CD4-positive, alpha-beta T cell (primary cell): ENCODE data around the gene MYL3. TPM values are rescaled to one million over a fixed set of nuclear protein-coding genes. Genes with fewer than 3 reads are reported as not detected.

Source experiments
- ATAC-seq: fragments of 200-7000 bp; cut with Tn5 transposase; one replicate; pipeline ENCODE4 v1.10.0; 2022; ENCODE audit warnings: mild to moderate bottlenecking; ENCODE audit not compliant: poor library complexity
- CTCF ChIA-PET: fragments of 350-600 bp; sonication (Branson Sonifier 250); formaldehyde crosslinking; loops from one replicate; lab custom pipeline; 2021; ENCODE audit warnings: antibody characterized with exemption, inconsistent platforms; lab: Charles Lee
- POLR2A ChIA-PET: fragments of 350-600 bp; sonication (Branson Sonifier 250); formaldehyde crosslinking; loops from one replicate; lab custom pipeline; 2021; ENCODE audit warnings: antibody characterized with exemption, inconsistent platforms; lab: Charles Lee
- DNase-seq, 14 experiments: peaks; one replicate each; pipeline ENCODE4 v3.0.0-alpha.2; 2013 to 2020; ENCODE audit warnings: mixed read lengths in 2 of 14
- H3K27ac ChIP-seq, 2 donors: one replicate each; pipeline versions ENCODE4 v1.5.1 to v1.7.0; 2013; ENCODE audit warnings: low read length in 2 of 2, low read depth in 1 of 2, mild to moderate bottlenecking in 1 of 2
- H3K27me3 ChIP-seq, 2 experiments: 1 replicate in 1 of 2; 2 replicates in 1 of 2; pipeline versions ENCODE4 v1.6.1 to v1.7.0; 2013; ENCODE audit warnings: low read length in 2 of 2, control low read depth in 1 of 2, mild to moderate bottlenecking in 1 of 2, moderate library complexity in 1 of 2; ENCODE audit not compliant: insufficient read depth in 2 of 2, control insufficient read depth in 1 of 2
- H3K36me3 ChIP-seq: one replicate; pipeline ENCODE4 v1.6.1; 2013; ENCODE audit warnings: low read length, control low read depth; ENCODE audit not compliant: insufficient read depth
- H3K4me1 ChIP-seq: one replicate; pipeline ENCODE4 v1.6.1; 2013; ENCODE audit warnings: low read length, control low read depth; ENCODE audit not compliant: insufficient read depth
- H3K4me3 ChIP-seq: one replicate; pipeline ENCODE4 v1.5.1; 2013; ENCODE audit warnings: mild to moderate bottlenecking, low read length, moderate library complexity
- H3K9me3 ChIP-seq, 2 experiments: 1 replicate in 1 of 2; 2 replicates in 1 of 2; pipeline versions ENCODE4 v1.6.1 to v1.7.0; 2013; ENCODE audit warnings: low read length in 2 of 2, mild to moderate bottlenecking in 2 of 2, control low read depth in 1 of 2, moderate library complexity in 1 of 2; ENCODE audit not compliant: control insufficient read depth in 1 of 2, insufficient read depth in 1 of 2
- H3K27ac Mint-ChIP-seq: one replicate; pipeline ENCODE4 v1.8.0; 2020; ENCODE audit warnings: mixed read lengths
- H3K27me3 Mint-ChIP-seq: one replicate; pipeline ENCODE4 v1.8.0; 2021; ENCODE audit warnings: mixed read lengths
- H3K36me3 Mint-ChIP-seq: one replicate; pipeline ENCODE4 v1.8.0; 2021; ENCODE audit warnings: low read depth, mixed read lengths
- H3K4me1 Mint-ChIP-seq: one replicate; pipeline ENCODE4 v1.8.0; 2021; ENCODE audit warnings: low read depth, mixed read lengths
- H3K4me3 Mint-ChIP-seq: one replicate; pipeline ENCODE4 v1.8.0; 2020; ENCODE audit warnings: mild to moderate bottlenecking, mixed read lengths
- H3K9me3 Mint-ChIP-seq: one replicate; pipeline ENCODE4 v1.8.0; 2020; ENCODE audit warnings: mixed read lengths
- CTCF ChIP-seq: fragments of 200-600 bp; IDR thresholded peaks from one replicate; pipeline ENCODE4 v1.8.0; 2022; ENCODE audit warnings: antibody characterized with exemption, mild to moderate bottlenecking
- intact Hi-C, 2 experiments: fragments of 100-400 bp; cut with DNase I in 1 of 2; cut with micrococcal nuclease in 1 of 2; formaldehyde crosslinking; loops; one replicate each; pipeline versions ENCODE4 v1.15.1 to v1.9.0; 2023 to 2025; cut with DNase I, micrococcal nuclease
- total RNA-seq, 174 experiments: library from RNA in 2 of 174; stranded (reverse) in 2 of 174; gene quantifications; one replicate each; pipeline ENCODE4 v1.2.3 and lab custom pipeline; 2021 to 2026

Gene MYL3
- total RNA-seq, 2 experiments from 2014 or later: not detected

DNA sequence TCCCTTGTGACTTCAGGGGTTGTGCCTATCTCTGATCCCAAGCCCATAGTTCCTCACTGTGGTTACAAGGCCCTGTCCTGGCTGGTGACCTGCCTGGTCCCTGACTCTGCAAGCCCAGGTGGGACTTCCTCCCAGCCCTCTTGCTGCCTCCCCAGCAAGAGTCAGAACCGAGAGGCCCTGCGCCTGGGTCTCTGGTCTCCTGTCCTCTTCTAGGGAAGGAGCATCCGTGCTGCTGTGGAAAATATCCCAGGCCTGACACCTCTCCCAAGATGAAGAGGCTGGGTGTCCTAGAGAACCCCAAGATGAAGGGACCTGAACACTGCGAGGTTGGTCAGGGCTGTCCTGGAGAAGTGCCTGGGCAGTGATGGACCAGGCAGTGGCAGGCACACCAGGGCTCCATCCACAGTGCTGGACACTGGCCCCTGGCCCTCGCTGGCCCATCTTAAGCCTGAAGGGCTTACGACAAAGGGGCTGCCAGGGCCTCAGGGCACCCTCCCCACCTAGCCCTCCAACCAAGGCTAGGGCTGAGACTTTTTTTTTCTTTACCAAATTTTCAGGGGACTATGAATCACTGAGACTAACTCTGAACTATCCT lies 47.0 kb upstream of the MYL3 start:
- Mint-ChIP-seq H3K4me3 (no peak overlapping the region), H3K9me3 (no peaks in the 10 kb centered on the region), H3K4me1 (peaks cover 20% of the 10 kb centered on the region), H3K36me3 (peaks cover 3% of the 10 kb centered on the region), H3K27ac (no peak overlapping the region), H3K27me3 (no peaks in the 10 kb centered on the region)
- no peak for ATAC-seq
- CTCF ChIA-PET: interaction anchor here (0.6 to 1.9 kb wide), 16 partner anchors 9 to 422 kb away, joined by 3 to 8 read pairs (median 4); partner anchors contain the start of gene ALS2CL
- Histone ChIP-seq H3K27me3 (no peaks in the 10 kb centered on the region), H3K27ac (no peak overlapping the region), H3K4me3 (no peak overlapping the region), H3K9me3 (no peaks in the 10 kb centered on the region), H3K4me1 (peaks cover 21% of the 10 kb centered on the region), H3K36me3 (no peaks in the 10 kb centered on the region)
- POLR2A ChIA-PET: no interaction called here
- no peak for TF ChIP-seq CTCF
- no peak for DNase-seq
- intact Hi-C loops: no loop called here

DNA sequence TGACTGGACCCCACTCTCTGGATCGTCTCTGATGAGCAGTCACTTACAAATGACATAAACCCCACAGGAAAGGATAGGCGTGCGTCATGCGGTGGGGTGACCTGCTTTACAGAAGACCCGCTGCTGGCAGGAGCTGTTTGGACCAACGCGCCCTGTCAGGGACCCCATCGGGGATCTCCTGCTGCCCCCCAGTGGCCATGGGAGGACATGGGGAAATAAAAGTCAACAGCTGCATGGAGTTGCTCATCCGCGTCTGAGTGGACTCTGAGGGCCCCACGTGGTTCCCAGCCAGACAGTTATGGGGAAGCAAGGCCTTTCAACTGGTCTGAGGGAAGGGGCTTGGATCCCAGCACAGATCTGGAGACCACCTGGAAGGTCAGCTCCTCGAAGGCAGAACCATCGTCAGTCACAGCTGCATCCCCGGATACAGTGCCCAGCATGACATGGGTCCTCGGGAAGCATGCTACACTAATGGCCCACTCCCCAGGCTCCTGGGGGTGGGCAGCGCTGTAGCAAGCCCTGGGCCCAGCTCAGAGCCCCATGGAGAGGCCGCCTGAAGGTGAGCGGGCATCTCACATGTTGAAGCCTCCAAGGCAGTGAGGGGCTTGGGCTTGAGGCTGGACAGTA lies 46.4 kb upstream of the MYL3 start:
- POLR2A ChIA-PET: no interaction called here
- H3K4me3 Mint-ChIP-seq: no peak overlapping the region
- intact Hi-C loops: loop anchor here in 1 of 2 experiments (1.0 kb wide), 1 partner anchor 204 kb away; no protein-coding TSS in a partner anchor
- CTCF ChIA-PET: interaction anchor here (0.6 to 1.9 kb wide), 19 partner anchors 9 to 421 kb away, joined by 3 to 8 read pairs (median 4); partner anchors contain the start of gene ALS2CL
- Histone ChIP-seq H3K27me3 (no peaks in the 10 kb centered on the region), H3K4me3 (no peak overlapping the region), H3K36me3 (no peaks in the 10 kb centered on the region), H3K4me1 (peaks cover 21% of the 10 kb centered on the region), H3K27ac (no peak overlapping the region), H3K9me3 (no peaks in the 10 kb centered on the region)
- no peaks in the 10 kb centered on the region for H3K27me3 Mint-ChIP-seq
- peak; percentile 89 for ATAC-seq
- H3K36me3 Mint-ChIP-seq: no peaks in the 10 kb centered on the region
- H3K27ac Mint-ChIP-seq: no peak overlapping the region
- H3K4me1 Mint-ChIP-seq: peaks cover 18% of the 10 kb centered on the region
- peak; percentile 76 for TF ChIP-seq CTCF
- DNase-seq: peak; percentile 61 to 86 (median 71)
- no peaks in the 10 kb centered on the region for H3K9me3 Mint-ChIP-seq

- ChIA-PET CTCF (interaction anchor here (0.7 to 1.9 kb wide), 16 partner anchors 10 to 420 kb away, joined by 3 to 8 read pairs (median 4); partner anchors contain the start of gene ALS2CL), POLR2A (no interaction called here)
- Mint-ChIP-seq H3K27ac (no peak overlapping the region), H3K4me1 (peaks cover 16% of the 10 kb centered on the region), H3K9me3 (no peaks in the 10 kb centered on the region), H3K36me3 (no peaks in the 10 kb centered on the region), H3K27me3 (no peaks in the 10 kb centered on the region), H3K4me3 (no peak overlapping the region)
- DNase-seq (no peak), ATAC-seq (no peak)
- H3K4me1 ChIP-seq: peaks cover 21% of the 10 kb centered on the region
- H3K4me3 ChIP-seq: no peak overlapping the region
- no peaks in the 10 kb centered on the region for H3K36me3 ChIP-seq
- no peaks in the 10 kb centered on the region for H3K27me3 ChIP-seq
- no peak for TF ChIP-seq CTCF
- intact Hi-C loops: loop anchor here in 1 of 2 experiments (1.0 kb wide), 1 partner anchor 204 kb away; no protein-coding TSS in a partner anchor
- H3K9me3 ChIP-seq: no peaks in the 10 kb centered on the region
- no peak overlapping the region for H3K27ac ChIP-seq
These were observed 45.8 kb upstream of the MYL3 start for GRCh38 chr3:46908986-46909534.
